Keratinocyte (primary cell): ENCODE measurements around the gene ASGR1.

Experiments
- EZH2 ChIP-seq: IDR thresholded peaks from one replicate; pipeline ENCODE4 v1.6.1; 2012; ENCODE audit warnings: inconsistent platforms, mild to moderate bottlenecking, low read length, moderate library complexity
- TF ChIP-seq, protein P1 (sequence below), 3 experiments: IDR thresholded peaks in 1 of 3; conservative IDR thresholded peaks in 1 of 3; optimal IDR thresholded peaks in 1 of 3; 2 replicates in 2 of 3; 3 replicates in 1 of 3; pipeline versions ENCODE3 to v1.5.1; 2011; ENCODE audit warnings: low read length in 3 of 3, mild to moderate bottlenecking in 3 of 3, moderate library complexity in 2 of 3, control low read depth in 1 of 3, inconsistent platforms in 1 of 3; ENCODE audit not compliant: insufficient read depth in 2 of 3; ENCODE audit errors: extremely low read depth in 1 of 3

DNA sequence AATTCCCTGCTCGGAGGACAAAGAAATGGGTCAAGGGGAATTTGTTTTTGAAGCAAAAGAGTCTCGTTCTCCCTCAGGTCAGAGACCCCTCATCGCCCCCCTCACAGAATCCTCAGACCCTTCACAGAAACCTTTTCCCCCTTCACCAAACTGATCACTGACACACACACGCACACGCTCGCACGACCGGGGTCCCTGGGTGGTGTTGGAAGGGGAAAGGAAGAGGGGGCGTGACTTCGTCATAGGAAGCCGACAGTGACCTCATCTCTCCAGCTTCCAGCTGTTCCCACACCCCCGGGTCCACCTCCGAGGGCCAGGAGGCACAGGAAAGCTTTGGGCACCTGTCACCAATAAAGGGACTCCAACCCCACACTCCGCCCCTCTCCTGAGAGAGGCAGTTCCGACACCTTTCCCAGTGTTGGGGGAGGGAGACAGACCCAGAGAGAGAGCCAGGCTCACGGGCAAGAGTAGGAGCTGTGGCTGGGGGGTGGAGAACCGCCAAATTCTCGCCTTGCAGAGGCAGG lies 1.2 kb downstream of the ASGR1 start:
- TF ChIP-seq, protein P1, sequence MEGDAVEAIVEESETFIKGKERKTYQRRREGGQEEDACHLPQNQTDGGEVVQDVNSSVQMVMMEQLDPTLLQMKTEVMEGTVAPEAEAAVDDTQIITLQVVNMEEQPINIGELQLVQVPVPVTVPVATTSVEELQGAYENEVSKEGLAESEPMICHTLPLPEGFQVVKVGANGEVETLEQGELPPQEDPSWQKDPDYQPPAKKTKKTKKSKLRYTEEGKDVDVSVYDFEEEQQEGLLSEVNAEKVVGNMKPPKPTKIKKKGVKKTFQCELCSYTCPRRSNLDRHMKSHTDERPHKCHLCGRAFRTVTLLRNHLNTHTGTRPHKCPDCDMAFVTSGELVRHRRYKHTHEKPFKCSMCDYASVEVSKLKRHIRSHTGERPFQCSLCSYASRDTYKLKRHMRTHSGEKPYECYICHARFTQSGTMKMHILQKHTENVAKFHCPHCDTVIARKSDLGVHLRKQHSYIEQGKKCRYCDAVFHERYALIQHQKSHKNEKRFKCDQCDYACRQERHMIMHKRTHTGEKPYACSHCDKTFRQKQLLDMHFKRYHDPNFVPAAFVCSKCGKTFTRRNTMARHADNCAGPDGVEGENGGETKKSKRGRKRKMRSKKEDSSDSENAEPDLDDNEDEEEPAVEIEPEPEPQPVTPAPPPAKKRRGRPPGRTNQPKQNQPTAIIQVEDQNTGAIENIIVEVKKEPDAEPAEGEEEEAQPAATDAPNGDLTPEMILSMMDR (optimal IDR thresholded peaks at IDR 0.05 in 1 of 3, IDR thresholded peaks at IDR 0.05 in 1 of 3, conservative IDR thresholded peaks at IDR 0.05 in 1 of 3; ENCODE audit: extremely low read depth in 1 of 3, insufficient read depth in 2 of 3, low read length in 3 of 3) = no peak
- TF ChIP-seq EZH2 = no peak
